HG02973 (cell line): ENCODE measurements around the gene RPA1.

Source experiments
- ATAC-seq: cut with Tn5 transposase; IDR thresholded peaks from one replicate; pipeline ENCODE4 v1.9.1; 2021; ENCODE audit warnings: moderate library complexity; ENCODE audit not compliant: unreplicated experiment

RPA1 gene

GRCh38 chr17:1907909-1908698 is 78.3 kb downstream of the RPA1 start:
- ATAC-seq, result no peak

- ATAC-seq, result no peak
Measured at GRCh38 chr17:1908699-1909309, 79.0 kb downstream of the RPA1 start.

- no peak for ATAC-seq
Measured at GRCh38 chr17:1909985-1910384, 80.2 kb downstream of the RPA1 start.

GRCh38 chr17:1912146-1912545 is 82.3 kb downstream of the RPA1 start:
- no peak for ATAC-seq

- no peak for ATAC-seq
Measured at GRCh38 chr17:1913702-1914101, 83.9 kb downstream of the RPA1 start.

- no peak for ATAC-seq
Measured at GRCh38 chr17:1914661-1915083, 84.9 kb downstream of the RPA1 start.

GRCh38 chr17:1915889-1916288 is 86.1 kb downstream of the RPA1 start:
- no peak for ATAC-seq

GRCh38 chr17:1916316-1916715 is 86.5 kb downstream of the RPA1 start:
- no peak for ATAC-seq

GRCh38 chr17:1916963-1917715 is 87.3 kb downstream of the RPA1 start:
- ATAC-seq, result no peak

GRCh38 chr17:1918346-1919162 is 88.7 kb downstream of the RPA1 start:
- ATAC-seq, result no peak

- ATAC-seq, result no peak
Measured at GRCh38 chr17:1919201-1919600, 89.4 kb downstream of the RPA1 start.

GRCh38 chr17:1920948-1921351 is 91.1 kb downstream of the RPA1 start:
- ATAC-seq, result no peak

- no peak for ATAC-seq
Measured at GRCh38 chr17:1928976-1929375, 99.2 kb downstream of the RPA1 start.

GRCh38 chr17:1930337-1930645 is 100.5 kb downstream of the RPA1 start:
- no peak for ATAC-seq

- ATAC-seq, result no peak
Measured at GRCh38 chr17:1931844-1932579, 102.2 kb downstream of the RPA1 start.

- no peak for ATAC-seq
Measured at GRCh38 chr17:1933875-1934715, 104.3 kb downstream of the RPA1 start.

- no peak for ATAC-seq
Measured at GRCh38 chr17:1934901-1935300, 105.1 kb downstream of the RPA1 start.

GRCh38 chr17:1936766-1937165 is 107.0 kb downstream of the RPA1 start:
- no peak for ATAC-seq

- ATAC-seq, result no peak
Measured at GRCh38 chr17:1937461-1937860, 107.7 kb downstream of the RPA1 start.
